ENCODE data around the gene POM121.
"Not testable (repeated sequence)": the region's sequence is repeated elsewhere in the genome, so short reads cannot be mapped to it uniquely, and the experiment has no call there.

Gene POM121

DNA sequence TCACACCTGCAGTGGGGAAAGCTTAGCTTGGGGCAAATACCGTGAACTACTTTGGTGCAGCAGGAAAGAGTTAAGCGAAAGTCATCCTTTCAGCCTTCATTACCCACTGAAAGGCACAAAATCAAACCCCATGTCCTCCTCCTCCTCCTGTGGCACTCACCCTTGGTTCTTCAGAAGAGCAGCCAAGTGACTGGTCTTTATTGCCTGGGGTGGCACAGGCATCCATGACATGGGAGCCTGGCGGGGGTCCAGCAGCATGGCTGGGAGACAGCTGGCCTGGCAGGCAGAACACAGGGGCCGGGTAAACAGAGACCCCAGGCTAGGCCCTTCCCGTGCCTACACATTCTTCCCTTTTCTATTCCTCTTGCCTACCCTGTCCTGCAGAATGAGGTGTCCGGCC is 24.8 kb downstream of the POM121 start:
- not testable (repeated sequence) for DNase-seq (ENCODE audit: low spot score)

- not testable (repeated sequence) for DNase-seq (ENCODE audit: low spot score)
Observed at GRCh38 chr7:72950432-72950831, 25.5 kb downstream of the POM121 start.

GRCh38 chr7:72953901-72954562 is 29.1 kb downstream of the POM121 start:
- DNase-seq (ENCODE audit: low spot score) = not testable (repeated sequence)

GRCh38 chr7:72954563-72955198 is 29.8 kb downstream of the POM121 start:
- not testable (repeated sequence) for DNase-seq (ENCODE audit: low spot score)

- not testable (repeated sequence) for DNase-seq (ENCODE audit: low spot score)
Observed at GRCh38 chr7:72960029-72960428, 35.1 kb downstream of the POM121 start.

DNA sequence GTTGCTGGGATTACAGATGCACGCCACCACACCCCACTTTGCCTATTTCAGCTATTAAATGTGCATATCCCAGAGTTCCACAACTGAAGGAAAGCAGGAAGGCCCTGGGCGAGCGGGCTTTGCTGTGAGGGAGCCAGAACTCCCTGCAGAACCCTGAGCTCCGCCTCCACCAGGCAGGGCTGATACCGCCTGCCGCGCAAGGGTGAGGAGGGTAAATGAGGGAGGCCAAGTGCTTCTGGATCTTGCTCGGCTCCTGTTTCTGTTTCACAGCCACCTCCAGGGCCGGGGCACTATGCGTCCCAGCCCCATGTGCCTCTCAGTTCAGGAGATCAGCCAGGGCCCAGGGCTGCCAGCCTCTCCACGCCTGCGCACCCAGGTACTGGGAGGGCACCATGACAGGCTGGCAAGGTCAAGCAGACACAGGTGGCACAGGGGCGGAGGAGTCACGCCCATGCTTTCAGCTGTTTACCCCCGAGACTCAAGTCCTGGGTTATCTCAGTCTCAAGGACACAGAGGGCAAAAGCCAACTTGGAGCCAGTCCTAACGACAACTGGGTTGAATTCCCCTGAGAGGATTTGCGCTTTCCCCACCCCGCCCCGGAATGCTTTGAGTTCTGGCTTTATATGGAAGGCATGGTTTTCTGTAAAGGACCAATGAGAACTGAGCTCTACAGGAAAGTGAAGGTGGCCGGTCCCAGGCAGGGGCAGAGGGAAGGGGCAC is 35.9 kb downstream of the POM121 start:
- not testable (repeated sequence) for DNase-seq (ENCODE audit: low spot score)

GRCh38 chr7:72961346-72961650 is 36.4 kb downstream of the POM121 start:
- not testable (repeated sequence) for DNase-seq (ENCODE audit: low spot score)

- not testable (repeated sequence) for DNase-seq (ENCODE audit: low spot score)
Observed at GRCh38 chr7:72963056-72963455, 38.2 kb downstream of the POM121 start.

DNA sequence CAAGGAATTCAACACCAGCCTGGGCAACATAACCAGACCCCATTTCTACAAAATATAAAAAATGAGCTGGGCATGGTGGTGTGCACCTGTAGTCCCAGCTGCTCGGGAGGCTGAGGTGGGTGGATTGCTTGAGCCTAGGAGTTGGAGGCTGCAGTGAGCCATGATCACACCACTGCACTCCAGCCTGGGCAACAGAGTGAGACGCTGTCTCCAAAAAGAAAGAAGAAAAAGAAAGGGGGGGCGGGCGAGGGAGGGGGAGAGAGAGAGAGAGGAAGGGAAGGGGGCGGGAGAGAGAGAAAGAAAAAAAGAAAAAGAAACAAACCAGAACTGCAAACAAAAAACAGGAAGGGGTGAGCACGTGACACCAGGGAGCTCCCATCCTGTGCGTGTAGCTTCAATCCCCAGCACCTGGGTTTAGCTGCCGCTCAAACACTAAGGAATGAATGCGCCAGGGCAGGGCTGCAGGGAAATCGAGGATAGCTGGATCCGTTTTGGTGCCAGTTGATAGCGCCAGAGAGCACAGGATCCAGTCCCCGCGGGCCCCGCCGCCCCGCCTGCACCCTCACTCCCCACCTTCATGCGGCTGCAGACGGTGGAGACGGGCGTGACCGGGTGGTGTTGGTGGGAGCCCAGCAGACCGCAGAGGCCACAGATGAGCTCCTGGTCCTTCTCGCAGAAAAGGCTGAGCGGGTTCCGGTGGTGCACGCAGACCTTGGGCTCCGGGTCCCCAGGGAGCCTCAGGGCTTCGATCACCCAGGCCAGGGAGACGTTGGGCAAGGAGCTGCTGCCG is 40.5 kb downstream of the POM121 start:
- DNase-seq (ENCODE audit: low spot score) = not testable (repeated sequence)

DNA sequence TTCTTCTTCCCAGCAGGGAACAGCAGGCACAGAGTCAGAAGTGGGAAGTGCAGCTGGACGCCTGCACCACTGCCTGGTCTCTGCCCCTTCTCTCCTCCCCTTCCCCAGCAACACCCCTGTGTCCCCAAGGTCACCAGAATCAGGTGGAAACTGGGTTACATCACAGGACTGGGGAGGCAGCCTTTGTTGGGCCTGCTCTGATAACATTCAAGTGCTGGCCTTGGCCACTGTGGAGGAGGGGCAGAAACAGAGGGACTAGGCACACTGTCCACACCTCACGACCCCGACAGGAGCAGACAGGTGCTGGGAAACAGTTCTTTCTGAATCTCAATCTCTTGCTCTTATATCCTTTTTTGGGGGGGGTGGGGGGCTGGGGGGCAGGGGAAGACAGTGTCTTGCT is 42.0 kb downstream of the POM121 start:
- not testable (repeated sequence) for DNase-seq (ENCODE audit: low spot score)

GRCh38 chr7:72968980-72969516 is 44.2 kb downstream of the POM121 start, which contains the start of gene TRIM74:
Gene TRIM74 (minus strand): TSS chr7:72969466. CDS start chr7:72966157, 3,309 bp downstream.
- not testable (repeated sequence) for DNase-seq (ENCODE audit: low spot score)

DNA sequence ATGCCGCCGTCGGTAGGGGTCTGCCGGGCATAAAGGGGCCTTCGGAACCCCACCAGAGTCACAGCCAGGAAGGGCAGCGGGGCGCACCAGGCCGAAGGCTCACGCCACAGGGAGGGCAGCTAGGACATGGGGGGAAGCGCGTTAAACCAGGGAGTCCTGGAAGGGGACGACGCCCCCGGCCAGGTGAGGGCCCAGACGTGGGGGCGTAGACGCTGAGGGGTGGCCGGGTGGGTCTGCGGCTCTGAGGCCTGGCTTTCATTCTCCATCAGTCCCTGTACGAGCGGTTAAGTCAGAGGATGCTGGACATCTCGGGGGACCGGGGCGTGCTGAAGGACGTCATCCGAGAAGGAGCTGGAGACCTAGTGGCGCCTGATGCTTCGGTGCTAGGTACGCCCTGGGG is 44.8 kb downstream of the POM121 start:
- DNase-seq (ENCODE audit: low spot score) = not testable (repeated sequence)

DNA sequence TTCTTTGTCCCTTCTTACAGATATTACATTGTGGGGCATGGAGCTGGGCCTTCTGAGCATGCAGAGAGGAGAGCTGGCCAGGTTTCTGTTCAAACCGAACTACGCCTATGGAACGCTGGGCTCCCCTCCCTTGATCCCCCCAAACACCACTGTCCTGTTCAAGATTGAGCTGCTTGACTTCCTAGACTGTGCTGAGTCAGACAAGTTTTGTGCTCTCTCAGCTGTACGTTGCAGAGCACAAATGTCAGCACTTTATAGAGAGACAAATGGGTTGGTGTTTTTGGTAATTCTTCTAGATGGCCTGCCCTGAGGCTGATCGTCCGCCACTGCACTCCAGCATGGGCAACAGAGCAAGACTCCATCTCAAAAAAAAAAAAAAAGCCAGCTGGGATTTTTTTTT is 46.6 kb downstream of the POM121 start:
- not testable (repeated sequence) for DNase-seq (ENCODE audit: low spot score)

- not testable (repeated sequence) for DNase-seq (ENCODE audit: low spot score)
Observed at GRCh38 chr7:72974781-72975180, 49.9 kb downstream of the POM121 start.

- DNase-seq (ENCODE audit: low spot score) = not testable (repeated sequence)
Observed at GRCh38 chr7:72975656-72976286, 50.9 kb downstream of the POM121 start.

DNA sequence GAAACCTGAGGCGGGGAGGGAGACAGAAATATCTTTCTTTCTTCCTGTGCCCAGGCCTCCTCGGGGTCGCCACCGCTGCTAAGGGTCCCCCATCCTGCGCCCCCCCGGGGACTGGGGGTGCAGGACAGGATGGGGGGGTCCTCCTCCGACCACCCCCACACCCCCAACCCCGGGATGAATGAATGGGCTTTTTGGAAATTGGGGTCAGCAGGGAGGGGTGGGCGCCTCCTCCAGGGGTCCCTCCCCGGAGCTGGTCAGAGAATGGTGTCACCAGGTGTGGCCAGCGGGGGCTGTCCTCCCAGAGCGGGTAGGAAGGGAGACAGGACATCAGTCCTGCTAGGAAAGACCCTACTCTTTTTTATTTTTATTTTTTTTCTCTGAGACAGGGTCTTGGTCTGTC is 51.5 kb downstream of the POM121 start:
- not testable (repeated sequence) for DNase-seq (ENCODE audit: low spot score)

DNA sequence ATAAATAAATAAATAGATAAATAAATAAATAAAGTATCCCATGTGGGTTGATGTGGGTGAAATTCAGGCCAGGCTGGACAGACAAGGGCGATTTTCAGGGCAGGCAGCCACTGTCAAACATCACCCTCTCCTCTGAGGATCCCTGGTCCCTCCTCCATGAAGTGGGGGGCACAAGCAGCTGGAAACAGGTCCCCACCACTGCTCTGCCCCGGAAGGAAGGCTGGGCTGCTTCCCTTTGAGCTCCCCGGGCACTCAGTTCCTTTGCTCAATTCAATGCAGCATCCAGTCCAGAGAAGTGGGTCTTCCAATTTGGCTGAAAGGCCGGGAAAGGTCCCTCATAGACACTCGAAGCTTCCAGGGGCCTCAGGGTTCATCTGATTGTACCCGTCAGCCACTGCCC is 55.5 kb downstream of the POM121 start:
- not testable (repeated sequence) for DNase-seq (ENCODE audit: low spot score)

DNA sequence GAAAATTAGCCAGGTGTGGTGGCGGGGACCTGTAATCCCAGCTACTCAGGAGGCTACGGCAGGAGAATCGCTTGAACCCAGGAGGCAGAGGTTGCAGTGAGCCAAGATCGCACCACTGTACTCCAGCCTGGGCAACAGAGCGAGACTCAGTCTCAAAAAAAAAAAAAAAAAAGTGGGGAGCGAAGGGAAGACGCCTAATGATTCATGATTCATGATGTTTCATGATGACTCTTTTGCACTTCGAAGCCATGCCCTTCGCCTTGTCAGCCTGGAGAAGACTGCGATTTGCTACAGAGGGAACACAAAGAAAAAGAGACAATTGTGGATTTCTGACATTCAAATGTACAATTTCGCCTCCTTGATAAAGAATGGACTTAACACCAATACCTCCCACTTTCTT is 57.2 kb downstream of the POM121 start:
- DNase-seq (ENCODE audit: low spot score) = not testable (repeated sequence)

DNA sequence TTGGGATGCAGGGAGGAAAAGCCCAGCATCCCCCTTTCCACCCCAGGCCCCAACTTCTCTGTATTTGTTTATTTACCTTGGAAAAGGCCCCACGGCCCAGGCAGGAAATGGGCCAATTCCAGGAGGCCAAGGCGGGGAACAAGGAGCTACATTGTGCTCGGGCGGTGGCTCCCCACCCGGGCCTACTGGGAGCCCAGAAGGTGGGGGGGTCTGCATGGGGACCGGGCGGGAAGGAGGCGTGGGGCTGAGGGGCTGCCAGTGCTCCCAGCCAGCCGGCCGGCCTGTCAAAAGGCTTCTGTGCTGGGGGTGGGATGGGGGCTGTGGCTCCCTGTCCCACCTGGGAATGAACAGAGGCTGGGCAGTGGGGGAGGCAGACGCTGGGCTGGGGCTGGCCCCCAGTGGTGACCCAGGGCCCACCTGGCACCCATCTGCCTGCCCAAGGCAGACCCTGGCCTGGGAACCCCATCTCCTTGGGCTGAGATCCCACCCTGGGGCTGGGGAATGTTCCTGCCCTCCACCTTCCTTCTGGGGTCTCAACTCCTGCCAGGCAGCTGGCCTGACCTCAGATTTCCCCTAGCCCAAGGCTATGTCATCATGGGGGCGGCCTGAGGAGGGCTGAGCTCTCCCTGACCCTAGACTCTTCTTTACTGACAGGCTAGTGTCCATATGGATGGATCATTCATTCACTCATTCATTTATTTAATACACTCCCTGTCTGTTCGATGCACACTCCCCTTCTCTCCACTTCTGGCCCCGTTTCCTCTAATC is 65.4 kb downstream of the POM121 start:
- DNase-seq (ENCODE audit: low spot score) = not testable (repeated sequence)

- DNase-seq (ENCODE audit: low spot score) = not testable (repeated sequence)
Observed at GRCh38 chr7:72995484-72995883, 70.6 kb downstream of the POM121 start.

DNA sequence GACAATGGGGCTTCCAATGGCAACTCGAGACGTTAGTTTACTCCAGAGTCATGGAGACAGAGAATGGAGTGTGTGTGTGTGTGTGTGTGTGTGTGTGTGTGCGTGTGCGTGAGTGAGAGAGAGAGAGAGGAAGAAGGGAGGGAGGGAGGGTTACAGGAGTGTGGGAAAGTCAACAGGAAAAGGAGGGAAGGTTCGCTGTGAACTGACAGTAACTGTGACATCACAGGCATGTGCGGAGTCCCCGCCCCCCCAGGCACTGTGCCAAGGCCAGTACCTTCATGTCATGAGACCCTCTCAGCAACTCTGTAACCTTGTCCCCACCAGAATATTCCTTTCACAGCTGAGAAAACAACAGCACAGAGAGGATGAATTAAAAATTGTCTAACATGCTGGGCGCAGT is 72.6 kb downstream of the POM121 start:
- DNase-seq (ENCODE audit: low spot score) = not testable (repeated sequence)
